Stimulated activated CD8-positive, alpha-beta memory T cell treated with anti-CD3 and anti-CD28 coated beads, Interleukin-2, amount 100 ng/mL, for 48 hours (primary cell): ENCODE results near the gene GPR132.
A peak's percentile ranks its signal among the peaks of the same experiment; 100 is the strongest.
"Not testable (repeated sequence)": the region's sequence is repeated elsewhere in the genome, so short reads cannot be mapped to it uniquely, and the experiment has no call there.

Experiments used
- DNase-seq, 2 donors: peaks; one replicate each; pipeline ENCODE4 v3.0.0-alpha.2; 2020; ENCODE audit warnings: low read depth in 2 of 2

GPR132 gene

GRCh38 chr14:105041841-105042765 lies 23.1 kb downstream of the GPR132 start:
- DNase-seq: no peak

- DNase-seq: no peak
Observed at GRCh38 chr14:105039458-105040205, 25.6 kb downstream of the GPR132 start.

GRCh38 chr14:105035616-105036015 lies 29.6 kb downstream of the GPR132 start:
- not testable (repeated sequence) for DNase-seq

DNA sequence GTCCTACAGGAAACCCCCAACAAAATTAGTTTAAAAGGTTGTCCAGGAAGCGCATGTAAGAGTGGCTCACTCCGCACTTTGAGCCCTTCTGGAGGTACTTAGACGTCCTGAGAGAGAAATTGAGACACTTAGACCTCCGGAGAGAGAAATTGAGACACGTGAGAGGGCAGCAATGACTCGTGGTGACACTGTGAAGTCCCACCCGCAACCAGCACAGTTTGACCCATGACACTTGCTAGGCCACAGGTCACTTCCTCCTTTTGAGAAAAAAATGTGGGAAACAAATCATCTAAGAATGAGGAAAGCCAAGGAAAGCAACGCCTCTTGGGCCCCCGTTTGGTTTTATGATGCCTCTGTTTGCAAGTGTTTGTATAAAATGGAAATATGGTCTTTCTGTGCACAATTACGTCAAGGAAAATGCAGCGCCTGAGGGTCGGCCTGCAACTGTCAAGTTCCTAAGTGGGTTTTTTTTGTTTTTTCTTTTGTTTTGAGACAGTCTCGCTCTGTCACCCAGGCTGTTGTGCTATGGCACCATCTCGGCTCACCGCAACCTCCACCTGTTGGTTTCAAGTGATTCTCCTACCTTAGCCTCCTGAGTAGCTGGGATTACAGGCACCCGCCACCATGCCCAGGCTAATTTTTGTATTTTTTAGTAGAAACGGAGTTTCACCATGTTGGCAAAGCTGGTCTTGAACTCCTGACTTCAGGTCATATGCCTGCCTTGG lies 30.8 kb downstream of the GPR132 start:
- DNase-seq: no peak

DNA sequence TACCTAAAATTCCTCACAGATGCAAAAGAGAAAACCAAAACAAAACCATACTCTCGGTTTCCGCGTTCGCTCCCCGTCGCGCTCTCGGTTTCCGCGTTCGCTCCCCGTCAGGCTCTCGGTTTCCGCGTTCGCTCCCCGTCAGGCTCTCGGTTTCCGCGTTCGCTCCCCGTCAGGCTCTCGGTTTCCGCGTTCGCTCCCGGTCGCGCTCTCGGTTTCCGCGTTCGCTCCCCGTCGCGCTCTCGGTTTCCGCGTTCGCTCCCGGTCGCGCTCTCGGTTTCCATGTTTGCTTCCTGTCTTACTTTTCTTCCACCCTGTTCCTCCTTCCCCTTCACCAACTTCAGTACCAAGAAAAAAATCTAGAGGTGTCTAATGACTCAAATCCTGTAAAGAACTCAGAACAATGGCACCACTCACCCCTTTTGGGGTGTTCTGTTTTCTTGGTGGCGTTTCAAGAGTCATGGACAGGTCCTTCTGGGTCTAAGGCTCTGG lies 31.8 kb downstream of the GPR132 start:
- not testable (repeated sequence) for DNase-seq

DNA sequence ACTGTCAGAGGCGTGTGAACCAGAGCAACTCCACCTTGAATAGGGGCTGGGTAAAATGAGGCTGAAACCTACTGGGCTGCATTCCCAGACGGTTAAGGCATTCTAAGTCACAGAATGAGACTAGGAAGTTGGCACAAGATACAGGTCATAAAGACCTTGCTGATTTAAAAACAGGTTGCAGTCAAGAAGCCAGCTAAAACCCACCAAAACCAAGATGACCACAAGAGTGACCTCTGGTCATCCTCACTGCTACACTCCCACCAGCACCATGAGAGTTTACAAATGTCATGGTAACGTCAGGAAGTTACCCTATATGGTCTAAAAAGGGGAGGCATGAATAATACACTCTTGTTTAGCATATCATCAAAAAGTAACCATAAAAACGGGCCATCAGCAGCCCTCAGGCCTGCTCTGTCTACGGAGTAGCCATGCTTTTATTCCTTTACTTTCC lies 32.8 kb downstream of the GPR132 start:
- DNase-seq: not testable (repeated sequence)

DNA sequence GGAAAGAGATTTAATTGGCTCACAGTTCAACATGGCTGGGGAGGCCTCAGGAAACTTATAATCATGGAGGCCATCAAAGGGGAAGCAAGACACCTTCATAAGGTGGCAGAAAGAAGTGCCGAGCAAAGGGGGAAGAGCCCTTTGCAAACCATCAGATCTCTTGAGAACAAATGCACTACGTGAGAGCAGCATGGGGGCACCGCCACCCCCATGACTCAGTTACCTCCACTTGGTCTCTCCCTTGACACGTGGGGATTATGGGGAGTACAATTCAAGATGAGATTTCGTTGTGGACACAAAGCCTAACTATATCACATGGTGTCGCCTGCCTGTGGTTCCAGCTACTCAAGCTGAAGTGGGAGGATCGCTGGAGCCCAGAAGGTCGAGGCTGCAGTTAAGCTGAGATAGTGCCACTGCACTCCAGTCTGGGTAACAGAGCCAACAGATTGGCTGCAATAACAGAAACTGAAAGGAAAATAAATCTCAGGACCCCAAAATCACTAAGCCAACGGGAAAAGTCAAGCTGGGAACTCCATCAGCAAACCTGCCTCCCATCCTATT lies 34.3 kb downstream of the GPR132 start:
- no peak for DNase-seq

DNA sequence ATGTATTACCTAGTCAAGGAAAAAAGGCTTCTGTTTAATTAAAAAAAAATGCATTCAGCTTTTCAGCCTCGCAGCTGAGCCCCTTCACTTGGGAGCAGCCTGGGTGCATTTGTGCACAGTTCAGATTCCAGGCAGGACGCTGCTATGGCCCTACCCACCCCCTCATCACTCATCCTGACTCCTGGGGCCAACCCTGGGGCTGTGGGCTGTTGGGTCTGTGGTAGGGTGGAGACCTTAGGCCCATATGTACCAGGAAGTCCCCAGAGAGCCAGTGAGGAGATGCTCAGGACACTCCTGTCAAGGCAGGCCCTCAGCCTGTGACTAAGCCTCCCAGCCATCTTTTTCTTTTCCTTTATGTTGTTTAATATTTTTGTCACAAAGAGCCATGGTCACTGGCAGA lies 35.0 kb downstream of the GPR132 start:
- no peak for DNase-seq

DNA sequence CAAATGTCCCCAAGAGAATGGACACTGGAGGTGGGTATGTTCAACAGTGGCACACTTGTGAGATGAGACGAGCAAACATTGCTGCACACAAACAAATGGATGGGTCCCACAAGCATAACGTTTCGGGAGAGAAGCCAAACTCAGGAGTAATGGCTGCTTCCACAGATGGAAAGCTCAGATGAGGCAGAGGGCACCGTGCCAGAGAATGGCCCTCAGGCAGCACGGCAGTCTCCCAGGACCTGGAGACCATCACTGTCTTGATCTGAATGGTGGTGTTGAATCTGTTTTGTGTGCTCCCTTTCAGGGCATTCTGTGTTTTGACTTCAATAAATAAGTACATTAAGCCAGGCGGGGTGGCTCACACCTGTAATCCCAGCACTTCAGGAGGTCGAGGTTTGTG lies 35.8 kb downstream of the GPR132 start:
- no peak for DNase-seq

GRCh38 chr14:105028251-105028927 lies 36.8 kb downstream of the GPR132 start:
- DNase-seq: no peak

GRCh38 chr14:105027718-105028117 lies 37.5 kb downstream of the GPR132 start:
- DNase-seq: not testable (repeated sequence)

DNA sequence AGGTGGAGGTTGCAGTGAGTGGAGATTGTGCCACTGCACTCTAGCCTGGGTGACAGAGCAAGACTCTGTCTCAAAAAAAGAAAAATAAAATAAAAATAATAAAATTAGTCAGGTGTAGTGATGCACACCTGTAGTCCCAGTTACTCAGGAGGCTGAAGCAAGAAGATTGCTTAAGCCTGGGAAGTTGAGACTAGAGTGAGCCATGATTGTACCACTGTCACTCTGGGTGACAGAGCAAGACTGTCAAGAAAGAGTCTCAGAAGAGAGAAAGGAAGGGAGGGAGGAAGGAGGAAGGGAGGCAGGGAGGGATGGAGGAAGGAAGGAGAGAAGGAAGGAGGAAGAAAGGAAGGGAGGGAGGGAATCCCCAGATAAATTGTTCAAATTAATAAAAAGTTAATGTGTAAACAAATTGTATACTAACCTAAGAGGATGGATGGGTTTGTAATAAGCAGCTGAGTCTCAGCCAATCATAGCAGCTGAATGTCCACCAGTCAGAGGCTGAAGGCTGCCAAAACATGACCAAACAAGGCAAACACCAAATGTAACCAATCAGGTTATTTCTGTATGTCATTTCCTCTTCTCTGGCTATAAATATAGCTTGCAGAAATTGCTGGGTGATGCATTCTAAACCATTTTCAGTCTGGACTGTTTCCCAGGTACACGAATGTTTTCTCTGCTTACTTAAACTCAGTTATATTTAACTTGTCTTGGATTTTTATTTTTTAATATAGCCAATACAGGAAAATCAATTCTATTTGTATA lies 38.2 kb downstream of the GPR132 start:
- no peak for DNase-seq

GRCh38 chr14:105026033-105026785 lies 39.0 kb downstream of the GPR132 start:
- DNase-seq: no peak

DNA sequence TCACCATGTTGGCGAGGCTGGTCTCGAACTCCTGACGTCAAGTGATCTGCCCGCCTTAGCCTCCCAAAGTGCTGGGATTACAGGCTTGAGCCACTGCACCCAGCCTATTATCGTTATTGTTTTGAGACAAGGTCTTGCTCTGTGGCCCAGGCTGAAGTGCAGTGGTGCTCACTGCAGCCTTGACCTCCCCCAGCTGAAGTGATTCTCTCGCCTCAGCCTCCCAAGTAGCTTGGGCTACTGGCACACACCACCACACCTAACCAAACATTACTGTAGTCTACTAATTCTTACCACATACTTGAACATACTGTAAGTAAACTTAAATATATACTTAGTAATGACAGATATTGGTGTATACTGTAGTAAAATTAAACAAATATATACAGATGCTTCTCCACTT lies 39.8 kb downstream of the GPR132 start:
- DNase-seq: no peak

GRCh38 chr14:105023791-105024480 lies 41.3 kb downstream of the GPR132 start:
- DNase-seq: no peak

DNA sequence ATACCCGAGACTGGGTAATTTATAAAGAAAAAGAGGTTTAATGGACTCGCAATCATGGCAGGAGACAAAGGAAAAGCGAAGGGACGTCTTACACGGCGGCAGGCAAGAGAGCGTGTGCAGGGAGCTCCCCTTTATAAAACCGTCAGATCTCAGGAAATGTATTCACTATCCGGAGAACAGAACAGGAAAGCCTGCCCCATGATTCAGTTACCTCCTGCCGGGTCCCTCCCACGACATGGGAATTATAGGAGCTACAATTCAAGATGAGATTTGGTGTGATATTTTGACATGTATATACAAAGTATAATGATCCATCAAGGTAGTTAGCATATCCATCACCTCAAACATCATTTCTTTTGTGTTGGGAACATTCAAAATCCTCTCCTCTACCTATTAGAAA lies 42.1 kb downstream of the GPR132 start:
- DNase-seq: no peak

- no peak for DNase-seq
Observed at GRCh38 chr14:105022276-105022670, 43.0 kb downstream of the GPR132 start.

GRCh38 chr14:105021656-105022275 lies 43.5 kb downstream of the GPR132 start:
- peak in 1 of 2 donors; percentile 17 for DNase-seq
